NCI-H1694 (cell line): ENCODE data around the gene SAMD4B.
"Not testable (repeated sequence)": the region's sequence is repeated elsewhere in the genome, so short reads cannot be mapped to it uniquely, and the experiment has no call there.

ENCODE experiments used
- DNase-seq: peaks from one replicate; lab custom pipeline; 2025; lab: John Stamatoyannopoulos, UW

The SAMD4B gene

GRCh38 chr19:39310558-39311311, 31.5 kb upstream of the SAMD4B start:
- no peak for DNase-seq

- DNase-seq = no peak
Measured at GRCh38 chr19:39314016-39314728, 28.0 kb upstream of the SAMD4B start.

- DNase-seq = no peak
Measured at GRCh38 chr19:39315933-39316332, 26.3 kb upstream of the SAMD4B start.

- no peak for DNase-seq
Measured at GRCh38 chr19:39316627-39317321, 25.4 kb upstream of the SAMD4B start.

GRCh38 chr19:39317476-39317875, 24.7 kb upstream of the SAMD4B start:
- no peak for DNase-seq

GRCh38 chr19:39318071-39318470, 24.1 kb upstream of the SAMD4B start:
- DNase-seq = no peak

- DNase-seq = no peak
Measured at GRCh38 chr19:39318690-39319089, 23.5 kb upstream of the SAMD4B start.

- DNase-seq = no peak
Measured at GRCh38 chr19:39319098-39319891, 22.9 kb upstream of the SAMD4B start.

GRCh38 chr19:39319892-39320248, 22.4 kb upstream of the SAMD4B start:
- DNase-seq = no peak

GRCh38 chr19:39321117-39321831, 20.9 kb upstream of the SAMD4B start:
- DNase-seq = no peak

- no peak for DNase-seq
Measured at GRCh38 chr19:39321832-39322176, 20.4 kb upstream of the SAMD4B start.

GRCh38 chr19:39324242-39324842, 17.9 kb upstream of the SAMD4B start:
- no peak for DNase-seq

- no peak for DNase-seq
Measured at GRCh38 chr19:39325778-39326665, 16.2 kb upstream of the SAMD4B start.

GRCh38 chr19:39327363-39328045, 14.7 kb upstream of the SAMD4B start:
- DNase-seq = no peak

- DNase-seq = peak; percentile 67
Measured at GRCh38 chr19:39328046-39328705, 14.0 kb upstream of the SAMD4B start.

GRCh38 chr19:39329948-39330347, 12.3 kb upstream of the SAMD4B start:
- no peak for DNase-seq

GRCh38 chr19:39332293-39332692, 9.9 kb upstream of the SAMD4B start:
- no peak for DNase-seq

- DNase-seq = not testable (repeated sequence)
Measured at GRCh38 chr19:39332738-39333137, 9.5 kb upstream of the SAMD4B start.

- no peak for DNase-seq
Measured at GRCh38 chr19:39333507-39333906, 8.7 kb upstream of the SAMD4B start.
